Measurements from ENCODE around the gene HDAC11. TPM values are rescaled to one million over a fixed set of nuclear protein-coding genes. Genes with fewer than 3 reads are reported as not detected.

HDAC11 gene
- total and polyA plus RNA-seq, 3 donors from 2014 or later, result 33.1 to 97.7 (median 81.9) TPM

DNA sequence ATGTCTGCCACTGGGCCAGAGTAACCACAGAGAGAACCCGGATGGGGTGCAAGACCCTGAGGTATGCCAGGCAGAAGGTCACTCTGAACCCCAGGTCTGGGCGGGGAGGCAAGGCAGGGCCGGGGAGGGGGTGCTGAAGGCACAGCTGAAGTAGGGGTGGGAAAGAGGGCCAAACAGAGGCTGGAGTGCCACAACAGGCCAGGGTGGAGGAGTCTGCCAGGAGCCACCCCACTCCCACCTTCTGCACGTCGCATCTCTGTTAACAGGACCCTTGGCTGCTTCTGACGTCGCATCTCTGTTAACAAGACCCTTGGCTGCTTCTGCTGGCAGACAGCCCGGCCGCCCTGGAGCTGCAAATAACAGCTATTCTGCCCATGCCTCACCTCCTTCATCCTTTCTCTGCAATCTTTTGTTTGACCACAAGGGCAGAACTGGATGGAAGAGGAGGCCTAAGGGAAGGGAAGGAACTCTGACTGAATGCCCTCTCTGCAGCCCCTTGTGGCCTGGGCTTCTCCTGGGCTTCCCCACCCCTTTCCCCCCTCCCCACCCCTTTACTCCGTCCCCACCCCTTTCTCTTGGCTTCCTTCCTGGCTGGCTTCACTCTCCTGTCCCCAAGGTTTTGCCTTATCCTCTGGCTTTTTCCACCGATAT is 48.2 kb downstream of the HDAC11 start:
- peak overlapping the region in 1 of 2 donors; percentile 59 for H3K27ac ChIP-seq

DNA sequence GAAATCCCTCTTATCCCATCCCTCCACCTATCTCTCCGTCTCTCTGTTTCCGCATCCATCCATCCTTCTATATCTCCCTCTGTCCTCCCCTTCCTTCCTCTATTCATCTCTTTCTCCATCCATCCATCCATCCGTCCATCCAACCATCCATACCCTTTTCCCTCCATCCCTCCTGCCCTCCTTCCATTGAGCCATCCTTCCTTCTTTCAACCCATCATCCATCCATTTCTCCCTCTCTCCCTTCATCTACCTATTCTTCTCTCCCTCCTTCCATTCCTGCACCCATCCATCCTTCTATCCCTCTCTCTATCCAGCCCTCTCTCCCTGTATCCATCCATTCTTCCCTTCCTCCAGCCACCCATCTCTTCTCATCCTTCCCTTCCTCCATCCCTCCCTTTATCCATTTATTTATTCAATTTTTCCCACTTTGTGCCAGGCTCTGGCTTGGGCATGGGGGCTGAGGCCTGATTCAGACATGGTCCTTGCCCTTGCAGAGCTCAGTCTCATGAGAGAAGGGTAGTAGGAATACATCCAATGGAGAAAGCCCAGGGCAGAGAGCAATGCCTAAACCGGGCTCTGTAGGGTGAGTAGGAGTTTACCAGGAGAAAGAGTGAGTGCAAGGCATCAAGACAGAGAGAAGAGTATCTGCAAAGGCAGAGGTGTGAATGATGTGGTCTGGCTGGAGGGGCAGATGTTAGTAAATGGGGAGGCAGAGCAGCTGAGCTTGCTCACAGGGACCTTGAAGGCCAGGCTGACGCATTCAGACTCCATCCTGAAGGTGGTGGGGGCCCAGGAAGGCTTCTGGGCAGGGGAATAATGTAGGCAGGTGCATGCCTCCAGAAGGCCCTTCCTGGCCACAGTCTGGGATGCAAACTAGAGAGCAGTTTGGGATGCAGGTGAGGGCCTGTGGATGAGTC is 49.3 kb downstream of the HDAC11 start:
- H3K27ac ChIP-seq, result peak overlapping the region in 1 of 2 donors; percentile 59
- no peak for TF ChIP-seq POLR2A (IDR thresholded peaks at IDR 0.05)
- TF ChIP-seq, protein P1, sequence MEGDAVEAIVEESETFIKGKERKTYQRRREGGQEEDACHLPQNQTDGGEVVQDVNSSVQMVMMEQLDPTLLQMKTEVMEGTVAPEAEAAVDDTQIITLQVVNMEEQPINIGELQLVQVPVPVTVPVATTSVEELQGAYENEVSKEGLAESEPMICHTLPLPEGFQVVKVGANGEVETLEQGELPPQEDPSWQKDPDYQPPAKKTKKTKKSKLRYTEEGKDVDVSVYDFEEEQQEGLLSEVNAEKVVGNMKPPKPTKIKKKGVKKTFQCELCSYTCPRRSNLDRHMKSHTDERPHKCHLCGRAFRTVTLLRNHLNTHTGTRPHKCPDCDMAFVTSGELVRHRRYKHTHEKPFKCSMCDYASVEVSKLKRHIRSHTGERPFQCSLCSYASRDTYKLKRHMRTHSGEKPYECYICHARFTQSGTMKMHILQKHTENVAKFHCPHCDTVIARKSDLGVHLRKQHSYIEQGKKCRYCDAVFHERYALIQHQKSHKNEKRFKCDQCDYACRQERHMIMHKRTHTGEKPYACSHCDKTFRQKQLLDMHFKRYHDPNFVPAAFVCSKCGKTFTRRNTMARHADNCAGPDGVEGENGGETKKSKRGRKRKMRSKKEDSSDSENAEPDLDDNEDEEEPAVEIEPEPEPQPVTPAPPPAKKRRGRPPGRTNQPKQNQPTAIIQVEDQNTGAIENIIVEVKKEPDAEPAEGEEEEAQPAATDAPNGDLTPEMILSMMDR (IDR thresholded peaks at IDR 0.05), result no peak
- H3K4me1 ChIP-seq, result peaks cover 11% of the 10 kb centered on the region
- no peaks in the 10 kb centered on the region for H3K36me3 ChIP-seq (ENCODE audit: low read depth, missing control alignments)
- no peaks in the 10 kb centered on the region for H3K27me3 ChIP-seq
- WGBS, 2 donors, result 76 to 83% methylated on average over 5 of the region's 5 CpGs
- no peak for DNase-seq
- no peaks in the 10 kb centered on the region for H3K9me3 ChIP-seq
- intact Hi-C loops (cut with DNase I; ENCODE audit: low total_unique reads), result no loop called here
- no peak overlapping the region for H3K4me3 ChIP-seq

More for the DNA sequence above, 48.2 kb downstream of the HDAC11 start:
- no peaks in the 10 kb centered on the region for H3K9me3 ChIP-seq
- H3K4me3 ChIP-seq, result no peak overlapping the region
- WGBS, 2 donors, result 63 to 66% methylated on average over 11 of the region's 11 CpGs
- peaks cover 11% of the 10 kb centered on the region for H3K4me1 ChIP-seq
- no peaks in the 10 kb centered on the region for H3K27me3 ChIP-seq
- TF ChIP-seq POLR2A (IDR thresholded peaks at IDR 0.05), result no peak
- TF ChIP-seq, protein P1 (IDR thresholded peaks at IDR 0.05), result peak in 2 of 3 experiments; percentile 20 to 26
- no peaks in the 10 kb centered on the region for H3K36me3 ChIP-seq (ENCODE audit: low read depth, missing control alignments)
- intact Hi-C loops (cut with DNase I; ENCODE audit: low total_unique reads), result no loop called here
- DNase-seq, result no peak

DNA sequence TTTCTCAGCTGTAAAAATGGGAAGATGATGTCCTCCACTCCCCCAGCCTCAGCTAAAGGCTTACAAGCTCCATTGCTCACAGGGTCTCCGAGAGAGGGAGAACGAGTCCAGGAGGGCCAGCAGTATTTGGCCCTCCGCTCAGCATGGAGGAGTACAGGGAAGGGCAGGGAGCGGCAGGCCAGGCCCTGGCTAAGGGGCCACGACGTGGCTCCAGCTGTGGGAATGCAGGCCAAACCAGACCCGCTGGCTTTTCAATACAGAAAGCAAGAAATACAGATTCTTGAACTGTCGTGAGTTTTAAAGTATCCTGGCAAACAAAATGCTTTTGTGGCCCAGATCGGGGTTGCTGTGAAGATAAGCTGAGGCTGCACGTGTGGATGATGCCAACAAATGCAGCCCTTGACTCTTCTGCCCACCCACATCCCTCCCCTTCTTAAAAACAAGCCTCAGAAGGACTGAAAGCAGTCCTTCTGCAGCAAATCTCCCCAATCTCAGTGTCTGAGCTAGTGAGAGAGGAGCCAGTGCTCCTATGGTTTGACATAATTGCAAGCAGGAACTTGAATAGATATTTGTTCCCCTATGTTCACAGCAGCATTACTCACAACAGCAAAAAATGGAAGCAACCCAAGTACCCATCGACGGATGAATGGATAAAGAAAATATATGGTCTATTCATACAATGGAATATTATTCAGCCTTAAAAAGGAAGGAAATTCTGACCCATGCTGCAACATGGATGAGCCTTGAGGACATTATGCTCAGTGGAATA is 50.3 kb downstream of the HDAC11 start:
- no peak overlapping the region for H3K4me3 ChIP-seq
- 71 to 73% methylated on average over 12 of the region's 12 CpGs for WGBS, 2 donors
- intact Hi-C loops (cut with DNase I; ENCODE audit: low total_unique reads), result no loop called here
- H3K27me3 ChIP-seq, result no peaks in the 10 kb centered on the region
- TF ChIP-seq, protein P1 (IDR thresholded peaks at IDR 0.05), result no peak
- TF ChIP-seq POLR2A (IDR thresholded peaks at IDR 0.05), result no peak
- no peaks in the 10 kb centered on the region for H3K36me3 ChIP-seq (ENCODE audit: low read depth, missing control alignments)
- H3K4me1 ChIP-seq, result peaks cover 11% of the 10 kb centered on the region
- H3K9me3 ChIP-seq, result no peaks in the 10 kb centered on the region
- no peak for DNase-seq
- no peak overlapping the region for H3K27ac ChIP-seq

DNA sequence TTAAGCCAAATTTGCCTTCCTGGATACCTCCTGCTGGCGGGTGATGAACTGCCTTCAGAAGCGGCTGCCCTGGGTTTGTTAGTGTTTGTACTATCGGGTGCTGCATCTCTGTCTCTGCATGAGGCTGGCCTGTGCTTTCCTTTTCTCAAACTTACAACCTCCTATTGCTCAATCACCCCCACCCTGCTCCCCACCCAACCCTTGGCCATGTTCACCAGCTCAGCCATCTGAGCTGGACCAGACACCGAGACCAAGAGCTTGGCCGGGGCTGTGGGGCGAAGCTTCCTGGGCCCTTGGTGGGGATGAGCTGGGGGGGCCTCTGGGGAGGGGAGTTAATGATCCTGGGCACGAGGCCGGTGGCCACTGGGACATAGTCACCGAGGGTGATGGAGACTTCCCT is 52.0 kb downstream of the HDAC11 start:
- DNase-seq, result no peak
- TF ChIP-seq, protein P1 (IDR thresholded peaks at IDR 0.05), result no peak
- no peak for TF ChIP-seq POLR2A (IDR thresholded peaks at IDR 0.05)
- no peaks in the 10 kb centered on the region for H3K36me3 ChIP-seq (ENCODE audit: low read depth, missing control alignments)
- intact Hi-C loops (cut with DNase I; ENCODE audit: low total_unique reads), result no loop called here
- H3K4me3 ChIP-seq, result no peak overlapping the region
- no peak overlapping the region for H3K27ac ChIP-seq
- H3K4me1 ChIP-seq, result peaks cover 2% of the 10 kb centered on the region
- 91 to 92% methylated on average over 9 of the region's 9 CpGs for WGBS, 2 donors
- no peaks in the 10 kb centered on the region for H3K9me3 ChIP-seq
- H3K27me3 ChIP-seq, result no peaks in the 10 kb centered on the region
